Measurements from ENCODE around the gene TVP23C.

The TVP23C gene

DNA sequence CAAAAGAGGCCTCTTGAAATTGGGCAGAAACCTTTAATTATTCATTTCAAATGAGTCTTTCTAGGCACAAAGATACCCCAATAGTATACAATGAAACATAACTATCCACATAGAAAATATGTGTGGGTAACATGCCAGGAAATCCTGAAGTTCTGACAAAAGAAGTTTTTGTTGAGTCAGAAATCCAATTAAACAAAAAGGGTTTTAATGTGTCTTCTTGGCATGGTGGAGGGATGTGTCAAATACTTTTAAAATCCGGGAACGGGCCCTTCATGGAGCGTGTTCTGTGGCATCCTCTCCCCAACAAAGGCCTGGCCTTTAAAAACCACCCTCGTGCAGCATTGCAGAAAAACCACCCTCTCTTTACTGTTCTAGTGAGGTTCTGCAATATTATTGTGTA is 110.0 kb downstream of the TVP23C start:
- no peak for TF ChIP-seq CTCF (conservative IDR thresholded peaks at IDR 0.05; ENCODE audit: low read depth)
- ChIA-PET POLR2A (ENCODE audit: low non-redundant PET) (no interaction called here), CTCF (interaction anchor here (0.6 kb wide), 1 partner anchor 37 kb away, joined by 3 read pairs; no protein-coding TSS in a partner anchor)
- no peak overlapping the region for H3K27ac ChIP-seq
- DNase-seq (ENCODE audit: low spot score) = no peak

DNA sequence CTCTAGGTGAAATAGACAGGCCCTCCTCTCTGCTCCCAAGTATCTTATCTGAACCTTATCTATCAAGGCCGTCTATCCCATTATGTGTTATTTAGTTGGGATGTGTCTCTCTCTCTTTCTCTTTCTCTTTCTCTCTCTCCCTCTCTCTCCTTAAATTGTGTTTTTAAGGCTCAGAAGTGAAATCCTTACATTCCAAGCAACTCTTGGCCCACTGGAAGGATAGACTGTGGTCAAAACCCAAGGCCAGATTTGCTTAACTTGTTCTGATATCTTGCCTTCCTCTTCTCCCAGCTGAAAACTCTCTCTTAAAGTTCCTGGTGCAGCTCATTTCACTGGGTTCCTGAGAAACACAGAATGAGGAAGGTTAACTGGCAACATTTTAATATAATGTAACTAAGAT is 110.5 kb downstream of the TVP23C start:
- no peak overlapping the region for H3K27ac ChIP-seq
- ChIA-PET CTCF (interaction anchor here (0.6 kb wide), 1 partner anchor 37 kb away, joined by 3 read pairs; no protein-coding TSS in a partner anchor), POLR2A (ENCODE audit: low non-redundant PET) (no interaction called here)
- no peak for TF ChIP-seq CTCF (conservative IDR thresholded peaks at IDR 0.05; ENCODE audit: low read depth)
- DNase-seq (ENCODE audit: low spot score) = no peak

Data from RWPE1 (cell line).